Fibroblast of mammary gland (primary cell): Measurements from ENCODE around the gene TMEM156.

Source experiments
- DNase-seq: peaks from one replicate; pipeline ENCODE4 v3.0.0-alpha.2; 2010; ENCODE audit warnings: low read depth
- H3K4me3 ChIP-seq: 2 replicates; pipeline ENCODE4 v1.5.1; 2011; ENCODE audit warnings: low read depth, mild to moderate bottlenecking, low read length, moderate library complexity; ENCODE audit not compliant: control insufficient read depth
- CTCF ChIP-seq: conservative IDR thresholded peaks from 2 replicates; pipeline ENCODE4 v1.5.1; 2011; ENCODE audit warnings: low read depth, low read length, inconsistent platforms; ENCODE audit not compliant: control insufficient read depth, insufficient read depth

The TMEM156 gene

GRCh38 chr4:39051492-39051891 lies 19.3 kb upstream of the TMEM156 start:
- no peak for TF ChIP-seq CTCF
- DNase-seq: no peak
- H3K4me3 ChIP-seq: no peak overlapping the region

GRCh38 chr4:39050590-39050989 lies 18.4 kb upstream of the TMEM156 start:
- no peak for TF ChIP-seq CTCF
- DNase-seq: no peak
- H3K4me3 ChIP-seq: no peak overlapping the region

GRCh38 chr4:39048311-39048710 lies 16.1 kb upstream of the TMEM156 start:
- TF ChIP-seq CTCF: no peak
- no peak for DNase-seq
- no peak overlapping the region for H3K4me3 ChIP-seq

DNA sequence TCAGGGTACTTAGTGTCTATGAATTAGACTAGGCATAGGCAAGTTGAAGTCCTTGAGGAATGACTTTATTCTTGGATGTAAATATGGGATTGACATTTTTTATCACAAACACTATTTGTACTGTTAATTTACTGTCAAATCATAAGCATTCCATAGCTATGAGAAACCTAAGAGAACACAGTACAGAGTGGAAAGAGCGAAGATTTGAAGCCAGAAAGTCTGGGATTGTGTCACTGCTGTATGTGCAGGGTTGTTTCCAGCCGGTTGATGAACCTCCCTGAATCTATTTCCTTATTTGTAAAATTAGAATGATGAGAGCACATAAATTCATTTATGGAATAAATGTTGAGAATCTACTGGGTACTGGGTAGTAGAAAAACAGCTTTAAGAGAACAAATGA lies 15.5 kb upstream of the TMEM156 start:
- no peak for TF ChIP-seq CTCF
- no peak for DNase-seq
- no peak overlapping the region for H3K4me3 ChIP-seq

DNA sequence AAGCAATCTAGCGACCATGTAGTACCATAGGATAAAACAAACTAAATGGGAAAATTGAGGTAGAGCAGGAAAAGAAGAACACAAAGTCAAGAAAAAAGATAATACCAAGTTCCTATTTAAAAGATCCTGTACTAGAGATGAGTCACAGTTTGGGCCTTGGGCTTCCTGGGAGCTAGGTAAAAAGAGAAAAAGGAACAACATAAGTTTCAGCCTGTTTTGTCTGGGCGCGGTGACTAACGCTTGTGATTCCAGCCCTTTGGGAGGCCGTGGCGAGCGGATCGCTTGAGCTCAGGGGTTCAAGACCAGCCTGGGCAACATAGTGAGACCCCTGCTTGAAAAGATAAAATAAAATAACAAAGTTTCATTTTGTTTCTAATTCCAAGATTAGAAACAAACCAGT lies 14.0 kb upstream of the TMEM156 start:
- no peak for TF ChIP-seq CTCF
- H3K4me3 ChIP-seq: no peak overlapping the region
- peak; percentile 38 for DNase-seq

- no peak for DNase-seq
- no peak for TF ChIP-seq CTCF
Observed at GRCh38 chr4:39045827-39046221, 13.6 kb upstream of the TMEM156 start.

More at GRCh38 chr4:39045827-39046221, 13.6 kb upstream of the TMEM156 start:
- H3K4me3 ChIP-seq: peak overlapping the region; percentile 76
